Endothelial cell of umbilical vein (primary cell): Measurements from ENCODE around the gene MTERF4. TPM values are rescaled to one million over a fixed set of nuclear protein-coding genes. Genes with fewer than 3 reads are reported as not detected.

Source experiments
- BruUV-seq: library from RNA; stranded (reverse); fragments of 400-500 nt; replicated peaks from 2 replicates; lab custom pipeline; 2021; lab: Mats Ljungman, UMichigan
- CTCF ChIA-PET: fragments of 300-600, 350-600 bp; sonication (Branson Sonifier 250); formaldehyde crosslinking; loops from one replicate; lab custom pipeline; 2021; ENCODE audit warnings: antibody characterized with exemption, inconsistent platforms; lab: Charles Lee
- POLR2A ChIA-PET: fragments of 300-600, 350-600 bp; sonication (Branson Sonifier 250); formaldehyde crosslinking; loops from one replicate; lab custom pipeline; 2021; ENCODE audit warnings: antibody characterized with exemption, inconsistent platforms; lab: Charles Lee
- DNase-seq: peaks from one replicate; pipeline ENCODE4 v3.0.0-alpha.2; 2011; ENCODE audit warnings: low read depth, low spot score
- FAIRE-seq: peaks from 2 replicates; lab custom pipeline; 2011; peaks lifted over from hg19 to GRCh38; lab: Jason Lieb, UNC
- H2AFZ ChIP-seq: 2 replicates; pipeline ENCODE4 v1.6.0; 2012; ENCODE audit warnings: low read depth, low read length, control low read depth, inconsistent platforms
- H3K27ac ChIP-seq: 2 replicates; pipeline ENCODE4 v1.5.1; 2011; ENCODE audit warnings: low read depth, mild to moderate bottlenecking, control low read depth, low read length, moderate library complexity; ENCODE audit not compliant: insufficient read depth
- H3K27me3 ChIP-seq, 2 experiments: 2 replicates each; pipeline versions ENCODE4 v1.6.0 to v1.6.1; 2011; ENCODE audit warnings: low read length in 2 of 2, mixed read lengths in 1 of 2; ENCODE audit not compliant: control insufficient read depth in 2 of 2, insufficient read depth in 2 of 2
- H3K36me3 ChIP-seq, 2 experiments: 2 replicates in 1 of 2; 3 replicates in 1 of 2; pipeline ENCODE4 v1.5.1; 2011; ENCODE audit warnings: low read length in 2 of 2, mild to moderate bottlenecking in 1 of 2, moderate library complexity in 1 of 2; ENCODE audit not compliant: control insufficient read depth in 2 of 2, insufficient read depth in 2 of 2; ENCODE audit errors: extremely low read depth in 1 of 2
- H3K4me1 ChIP-seq: 3 replicates; pipeline ENCODE4 v1.5.1; 2011; ENCODE audit warnings: mild to moderate bottlenecking, low read length; ENCODE audit not compliant: control insufficient read depth, insufficient read depth; ENCODE audit errors: extremely low read depth
- H3K4me2 ChIP-seq: 2 replicates; pipeline ENCODE4 v1.6.1; 2011; ENCODE audit warnings: low read length, control low read depth, mixed read lengths; ENCODE audit not compliant: insufficient read depth
- H3K4me3 ChIP-seq, 3 experiments: fragments of 200-600 bp in 1 of 3; sonication (generic), shearing (Covaris generic) in 1 of 3; replicated peaks in 1 of 3; 2 replicates each; pipeline ENCODE4 v1.5.1; 2011 to 2016; ENCODE audit warnings: control low read depth in 3 of 3, low read length in 3 of 3, mild to moderate bottlenecking in 2 of 3, inconsistent platforms in 1 of 3, low read depth in 1 of 3, moderate library complexity in 1 of 3; ENCODE audit not compliant: insufficient read depth in 1 of 3
- H3K79me2 ChIP-seq: 2 replicates; pipeline ENCODE4 v1.6.0; 2012; ENCODE audit warnings: low read length, inconsistent platforms; ENCODE audit not compliant: control insufficient read depth, insufficient read depth
- H3K9ac ChIP-seq: replicated peaks from 2 replicates; pipeline ENCODE3; 2011; ENCODE audit warnings: low read length, control low read depth; ENCODE audit not compliant: insufficient read depth; ENCODE audit errors: extremely low read depth
- H3K9me1 ChIP-seq: replicated peaks from 3 replicates; pipeline ENCODE4 v1.6.0; 2011; ENCODE audit warnings: mild to moderate bottlenecking, low read length; ENCODE audit not compliant: control insufficient read depth, insufficient read depth; ENCODE audit errors: extremely low read depth
- H3K9me3 ChIP-seq: replicated peaks from 2 replicates; pipeline ENCODE4 v1.5.1; 2012; ENCODE audit warnings: low read length, inconsistent platforms; ENCODE audit not compliant: control insufficient read depth, insufficient read depth
- H4K20me1 ChIP-seq: replicated peaks from 2 replicates; pipeline ENCODE3; 2011; ENCODE audit warnings: mild to moderate bottlenecking, low read length; ENCODE audit not compliant: control insufficient read depth, insufficient read depth; ENCODE audit errors: extremely low read depth
- EZH2 ChIP-seq: IDR thresholded peaks from 2 replicates; pipeline ENCODE4 v1.6.1; 2012; ENCODE audit warnings: borderline replicate concordance, low read depth, mild to moderate bottlenecking, moderate library complexity, low read length, inconsistent platforms; ENCODE audit not compliant: severe bottlenecking
- FOS ChIP-seq: IDR thresholded peaks from 2 replicates; pipeline ENCODE4 v1.6.1; 2011; ENCODE audit warnings: mild to moderate bottlenecking, low read length, moderate library complexity, borderline replicate concordance; ENCODE audit not compliant: insufficient read depth
- GATA2 ChIP-seq: IDR thresholded peaks from 2 replicates; pipeline ENCODE4 v1.7.0; 2011; ENCODE audit warnings: low read depth, mild to moderate bottlenecking, moderate library complexity, mixed read lengths, low read length; ENCODE audit not compliant: insufficient read length, insufficient read depth
- JUN ChIP-seq: IDR thresholded peaks from 2 replicates; pipeline ENCODE4 v1.6.1; 2011; ENCODE audit warnings: borderline replicate concordance, low read depth; ENCODE audit not compliant: insufficient read length, insufficient read depth
- MYC ChIP-seq: IDR thresholded peaks from one replicate; pipeline ENCODE4 v1.6.1; 2011; ENCODE audit warnings: mild to moderate bottlenecking, low read depth, low read length
- POLR2A ChIP-seq: IDR thresholded peaks from 2 replicates; pipeline ENCODE4 v1.6.1; 2012; ENCODE audit warnings: low read depth, mild to moderate bottlenecking, control low read depth, low read length
- POLR2AphosphoS5 ChIP-seq: IDR thresholded peaks from 2 replicates; pipeline ENCODE4 v1.6.1; 2012; ENCODE audit warnings: low read depth, mild to moderate bottlenecking, control low read depth, low read length, moderate library complexity; ENCODE audit not compliant: insufficient read depth
- dilution Hi-C: fragments of 300-500 bp; cut with MboI; formaldehyde crosslinking; loops from one replicate; pipeline ENCODE4 v1.15.0; 2019; ENCODE audit warnings: low sequenced_read_pairs; ENCODE audit not compliant: extremely low pct_ligation_motif_present
- intact Hi-C: fragments of 100-400 bp; cut with micrococcal nuclease; formaldehyde crosslinking; loops from one replicate; pipeline ENCODE4 v1.10.0; 2022
- polyA plus RNA-seq, 4 experiments: library from polyadenylated mRNA; depleted of rRNA in 3 of 4; stranded (reverse) in 3 of 4; unstranded in 1 of 4; fragments of >200 nt; gene quantifications; 2 replicates each; pipeline versions ENCODE4 v1.2.1 to v1.2.3, GENCODE V29; 2011 to 2012; ENCODE audit warnings: missing spikeins in 1 of 4
- total RNA-seq: library from RNA; stranded (reverse); gene quantifications from 2 replicates; pipeline ENCODE4 v1.2.3, GENCODE V29; 2021
- TF ChIP-seq, protein P1 (sequence below): IDR thresholded peaks from 2 replicates; pipeline ENCODE4 v1.6.1; 2011; ENCODE audit not compliant: insufficient read depth, insufficient read length
- TF ChIP-seq, protein P2 (sequence below), 2 donors: IDR thresholded peaks; 1 replicate in 1 of 2; 2 replicates in 1 of 2; pipeline ENCODE4 v1.5.1; 2011; ENCODE audit warnings: low read length in 2 of 2, mild to moderate bottlenecking in 2 of 2, moderate library complexity in 2 of 2, control low read depth in 1 of 2, inconsistent platforms in 1 of 2, low read depth in 1 of 2; ENCODE audit not compliant: insufficient read depth in 1 of 2; ENCODE audit errors: extremely low read depth in 1 of 2

Gene MTERF4
- total and polyA plus RNA-seq, 2 donors (not counting 3 experiments of a cell fraction or from before 2014, with no cell fraction given): 14.7 to 27.3 TPM

DNA sequence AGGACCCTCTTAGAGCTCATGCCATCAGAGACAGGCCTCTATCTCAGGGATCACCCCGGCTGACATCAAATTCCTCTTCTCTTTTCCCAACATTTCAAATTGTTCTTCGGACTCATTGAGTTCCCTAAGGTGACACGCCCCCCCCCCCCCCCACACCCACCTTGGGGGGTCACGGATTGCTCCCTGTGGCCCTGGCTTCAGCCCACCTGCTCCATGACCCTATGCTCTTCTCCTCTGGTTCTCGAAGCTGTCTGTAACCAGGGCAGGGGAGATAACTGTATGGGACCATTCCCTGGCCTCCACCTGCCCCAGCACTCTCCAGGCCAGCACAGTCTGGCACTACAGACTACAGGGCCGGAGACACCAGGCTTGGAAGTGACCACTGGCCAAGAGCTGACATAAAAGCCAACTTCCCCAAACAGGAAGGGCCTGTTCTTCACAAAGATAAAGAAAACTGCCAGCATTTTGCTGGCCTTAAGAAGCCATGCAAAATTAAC lies 7.1 kb downstream of the MTERF4 start:
- H3K27ac ChIP-seq: no peak overlapping the region
- H3K36me3 ChIP-seq: peaks cover 9% of the 10 kb centered on the region in 2 experiments
- H3K9me3 ChIP-seq: no peaks in the 10 kb centered on the region
- H4K20me1 ChIP-seq: no peaks in the 10 kb centered on the region
- intact Hi-C loops (no loop called here), dilution Hi-C loops (no loop called here)
- H3K4me2 ChIP-seq: no peak overlapping the region
- no peaks in the 10 kb centered on the region for H3K27me3 ChIP-seq
- FAIRE-seq (no peak), DNase-seq (no peak)
- H3K4me3 ChIP-seq: no peak overlapping the region
- CTCF ChIA-PET: interaction anchor here (0.6 kb wide), 1 partner anchor 78 kb away, joined by 3 read pairs; no protein-coding TSS in a partner anchor
- H3K9me1 ChIP-seq: no peaks in the 10 kb centered on the region
- no peak overlapping the region for H2AFZ ChIP-seq
- no peaks in the 10 kb centered on the region for H3K4me1 ChIP-seq
- TF ChIP-seq POLR2AphosphoS5 (no peak), JUN (no peak), POLR2A (no peak), FOS (no peak), GATA2 (no peak), MYC (no peak), EZH2 (no peak)
- TF ChIP-seq, protein P1, sequence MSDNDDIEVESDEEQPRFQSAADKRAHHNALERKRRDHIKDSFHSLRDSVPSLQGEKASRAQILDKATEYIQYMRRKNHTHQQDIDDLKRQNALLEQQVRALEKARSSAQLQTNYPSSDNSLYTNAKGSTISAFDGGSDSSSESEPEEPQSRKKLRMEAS: no peak
- TF ChIP-seq, protein P2, sequence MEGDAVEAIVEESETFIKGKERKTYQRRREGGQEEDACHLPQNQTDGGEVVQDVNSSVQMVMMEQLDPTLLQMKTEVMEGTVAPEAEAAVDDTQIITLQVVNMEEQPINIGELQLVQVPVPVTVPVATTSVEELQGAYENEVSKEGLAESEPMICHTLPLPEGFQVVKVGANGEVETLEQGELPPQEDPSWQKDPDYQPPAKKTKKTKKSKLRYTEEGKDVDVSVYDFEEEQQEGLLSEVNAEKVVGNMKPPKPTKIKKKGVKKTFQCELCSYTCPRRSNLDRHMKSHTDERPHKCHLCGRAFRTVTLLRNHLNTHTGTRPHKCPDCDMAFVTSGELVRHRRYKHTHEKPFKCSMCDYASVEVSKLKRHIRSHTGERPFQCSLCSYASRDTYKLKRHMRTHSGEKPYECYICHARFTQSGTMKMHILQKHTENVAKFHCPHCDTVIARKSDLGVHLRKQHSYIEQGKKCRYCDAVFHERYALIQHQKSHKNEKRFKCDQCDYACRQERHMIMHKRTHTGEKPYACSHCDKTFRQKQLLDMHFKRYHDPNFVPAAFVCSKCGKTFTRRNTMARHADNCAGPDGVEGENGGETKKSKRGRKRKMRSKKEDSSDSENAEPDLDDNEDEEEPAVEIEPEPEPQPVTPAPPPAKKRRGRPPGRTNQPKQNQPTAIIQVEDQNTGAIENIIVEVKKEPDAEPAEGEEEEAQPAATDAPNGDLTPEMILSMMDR (IDR thresholded peaks at IDR 0.05; ENCODE audit: extremely low read depth in 1 of 2, insufficient read depth in 1 of 2, low read depth in 1 of 2, low read length in 2 of 2): no peak
- no TSS peak for BruUV-seq
- POLR2A ChIA-PET: no interaction called here
- H3K9ac ChIP-seq: no peak overlapping the region
- H3K79me2 ChIP-seq: peaks cover 9% of the 10 kb centered on the region
